Hepatocyte (in vitro differentiated cells): ENCODE results near the gene DPY30. TPM values are rescaled to one million over a fixed set of nuclear protein-coding genes. Genes with fewer than 3 reads are reported as not detected.
A peak's percentile ranks its signal among the peaks of the same experiment; 100 is the strongest.

ENCODE experiments used
- DNase-seq: peaks from one replicate; pipeline ENCODE4 v3.0.0-alpha.2; 2016; ENCODE audit warnings: low spot score
- H2AFZ ChIP-seq: fragments of 200-600 bp; sonication (generic); 2 replicates; pipeline ENCODE4 v1.6.0; 2016; ENCODE audit warnings: antibody characterized with exemption, mild to moderate bottlenecking
- H3K27ac ChIP-seq: fragments of 200-600 bp; sonication (generic); 2 replicates; pipeline ENCODE4 v1.5.1; 2016; ENCODE audit warnings: mild to moderate bottlenecking
- H3K27me3 ChIP-seq: fragments of 200-600 bp; sonication (generic); 2 replicates; pipeline ENCODE4 v1.6.1; 2016
- H3K36me3 ChIP-seq: fragments of 200-600 bp; sonication (generic); replicated peaks from 2 replicates; pipeline ENCODE4 v1.5.1; 2016; ENCODE audit warnings: low read depth; ENCODE audit not compliant: insufficient read depth
- H3K4me1 ChIP-seq: fragments of 200-600 bp; sonication (generic); 2 replicates; pipeline ENCODE4 v1.5.1; 2016; ENCODE audit warnings: mild to moderate bottlenecking, moderate library complexity; ENCODE audit not compliant: insufficient read depth
- H3K4me2 ChIP-seq: fragments of 200-600 bp; sonication (generic); 2 replicates; pipeline ENCODE4 v1.6.0; 2016
- H3K4me3 ChIP-seq: fragments of 200-600 bp; sonication (generic); 2 replicates; pipeline ENCODE4 v1.5.1; 2016; ENCODE audit warnings: mild to moderate bottlenecking
- H3K79me2 ChIP-seq: fragments of 200-600 bp; sonication (generic); 2 replicates; pipeline ENCODE4 v1.6.0; 2017; ENCODE audit warnings: mild to moderate bottlenecking
- H3K9me2 ChIP-seq: fragments of 200-600 bp; sonication (generic); replicated peaks from 2 replicates; pipeline ENCODE4 v1.6.0; 2017; ENCODE audit warnings: mild to moderate bottlenecking; ENCODE audit not compliant: insufficient read depth
- H3K9me3 ChIP-seq: fragments of 200-600 bp; sonication (generic); 2 replicates; pipeline ENCODE4 v1.5.1; 2016; ENCODE audit warnings: low read depth, mild to moderate bottlenecking
- H4K20me1 ChIP-seq: fragments of 200-600 bp; sonication (generic); 2 replicates; pipeline ENCODE4 v1.6.0; 2016; ENCODE audit warnings: mild to moderate bottlenecking; ENCODE audit not compliant: insufficient read depth, poor library complexity, severe bottlenecking
- EZH2 ChIP-seq: fragments of 200-600 bp; sonication (generic); IDR thresholded peaks from 2 replicates; pipeline ENCODE4 v1.6.1; 2016; ENCODE audit warnings: antibody characterized with exemption, mild to moderate bottlenecking, borderline replicate concordance
- EZH2phosphoT487 ChIP-seq: fragments of 200-600 bp; sonication (generic); IDR thresholded peaks from one replicate; pipeline ENCODE4 v1.6.1; 2018; ENCODE audit warnings: antibody characterized with exemption, mild to moderate bottlenecking, low read depth, moderate library complexity; ENCODE audit not compliant: unreplicated experiment, severe bottlenecking
- WGBS: methylation state at CpG from one replicate; pipeline ENCODE4 v1.1.6; 2016; ENCODE audit warnings: low lambda C conversion rate; ENCODE audit errors: missing lambda C conversion rate; 5-methylcytosine and 5-hydroxymethylcytosine counted together
- polyA plus RNA-seq: library from polyadenylated mRNA; unstranded; fragments of >200 nt; fragmentation: Nextera tagmentation; extraction: Ambion mirVana; gene quantifications from 2 replicates; pipeline ENCODE4 v1.2.1, GENCODE V29; 2016
- total RNA-seq: library from RNA; depleted of rRNA; stranded (reverse); fragments of >200 nt; gene quantifications from 2 replicates; pipeline ENCODE4 v1.2.3, GENCODE V29; 2014
- TF ChIP-seq, protein P1 (sequence below): fragments of 200-600 bp; sonication (generic); IDR thresholded peaks from 2 replicates; pipeline ENCODE4 v1.5.1; 2016; ENCODE audit warnings: antibody characterized with exemption, mild to moderate bottlenecking; ENCODE audit not compliant: poor library complexity

DPY30 gene
- total and polyA plus RNA-seq, 2 experiments from 2014 or later: 108 to 117 TPM

DNA sequence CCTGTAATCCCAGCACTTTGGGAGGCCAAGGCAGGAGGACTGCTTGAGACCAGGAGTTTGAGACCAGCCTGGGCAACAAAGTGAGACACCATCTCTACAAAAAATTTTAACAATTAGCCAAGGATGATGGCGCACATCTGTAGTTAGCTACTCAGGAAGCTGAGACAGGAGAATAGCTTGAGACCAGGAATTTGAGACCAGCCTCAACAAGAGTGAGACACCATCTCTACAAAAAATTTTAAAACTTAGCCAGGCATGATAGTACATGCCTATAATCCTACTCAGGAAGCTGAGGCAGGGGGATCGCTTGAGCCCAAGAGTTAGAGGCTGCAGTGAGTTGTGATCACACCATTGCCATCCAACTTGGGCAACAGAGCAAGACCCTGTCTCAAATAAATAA lies 35.8 kb downstream of the DPY30 start:
- Histone ChIP-seq H3K36me3 (no peaks in the 10 kb centered on the region), H3K4me1 (peaks cover 20% of the 10 kb centered on the region), H3K27ac (no peak overlapping the region), H3K4me2 (no peak overlapping the region), H3K79me2 (peaks cover 100% of the 10 kb centered on the region), H3K27me3 (no peaks in the 10 kb centered on the region), H4K20me1 (peaks cover 63% of the 10 kb centered on the region), H3K9me2 (no peaks in the 10 kb centered on the region), H2AFZ (no peak overlapping the region), H3K4me3 (no peak overlapping the region), H3K9me3 (no peaks in the 10 kb centered on the region)
- DNase-seq: no peak
- TF ChIP-seq EZH2 (no peak), EZH2phosphoT487 (no peak)
- TF ChIP-seq, protein P1, sequence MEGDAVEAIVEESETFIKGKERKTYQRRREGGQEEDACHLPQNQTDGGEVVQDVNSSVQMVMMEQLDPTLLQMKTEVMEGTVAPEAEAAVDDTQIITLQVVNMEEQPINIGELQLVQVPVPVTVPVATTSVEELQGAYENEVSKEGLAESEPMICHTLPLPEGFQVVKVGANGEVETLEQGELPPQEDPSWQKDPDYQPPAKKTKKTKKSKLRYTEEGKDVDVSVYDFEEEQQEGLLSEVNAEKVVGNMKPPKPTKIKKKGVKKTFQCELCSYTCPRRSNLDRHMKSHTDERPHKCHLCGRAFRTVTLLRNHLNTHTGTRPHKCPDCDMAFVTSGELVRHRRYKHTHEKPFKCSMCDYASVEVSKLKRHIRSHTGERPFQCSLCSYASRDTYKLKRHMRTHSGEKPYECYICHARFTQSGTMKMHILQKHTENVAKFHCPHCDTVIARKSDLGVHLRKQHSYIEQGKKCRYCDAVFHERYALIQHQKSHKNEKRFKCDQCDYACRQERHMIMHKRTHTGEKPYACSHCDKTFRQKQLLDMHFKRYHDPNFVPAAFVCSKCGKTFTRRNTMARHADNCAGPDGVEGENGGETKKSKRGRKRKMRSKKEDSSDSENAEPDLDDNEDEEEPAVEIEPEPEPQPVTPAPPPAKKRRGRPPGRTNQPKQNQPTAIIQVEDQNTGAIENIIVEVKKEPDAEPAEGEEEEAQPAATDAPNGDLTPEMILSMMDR: no peak
- 96% methylated on average over 2 of the region's 2 CpGs for WGBS

DNA sequence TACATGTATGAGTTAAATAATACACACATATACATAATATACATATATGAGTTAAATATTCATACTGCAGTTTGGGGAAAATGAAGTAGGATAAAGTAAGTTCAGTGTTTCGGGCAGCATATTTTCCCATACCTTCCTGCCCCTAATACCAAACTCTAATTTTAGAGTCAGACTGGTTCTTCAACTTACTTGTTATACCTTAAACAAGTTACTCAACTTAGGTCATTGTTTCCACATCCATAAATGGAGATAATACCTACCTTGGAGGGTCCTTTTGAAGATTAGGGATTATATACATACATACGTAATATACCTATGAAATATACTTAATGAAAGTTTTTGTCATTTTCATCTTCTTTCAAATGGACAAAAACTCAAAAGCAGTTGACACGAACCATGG lies 37.2 kb downstream of the DPY30 start:
- peaks cover 61% of the 10 kb centered on the region for H4K20me1 ChIP-seq
- no peak overlapping the region for H3K4me3 ChIP-seq
- H3K36me3 ChIP-seq: no peaks in the 10 kb centered on the region
- DNase-seq: no peak
- H3K79me2 ChIP-seq: peaks cover 100% of the 10 kb centered on the region
- H3K4me2 ChIP-seq: peak overlapping the region; percentile 15
- H3K27me3 ChIP-seq: no peaks in the 10 kb centered on the region
- H3K9me2 ChIP-seq: no peaks in the 10 kb centered on the region
- TF ChIP-seq EZH2 (no peak), EZH2phosphoT487 (no peak)
- TF ChIP-seq, protein P1: no peak
- H3K4me1 ChIP-seq: peaks cover 7% of the 10 kb centered on the region
- H3K27ac ChIP-seq: peak overlapping the region; percentile 9
- no peak overlapping the region for H2AFZ ChIP-seq
- no peaks in the 10 kb centered on the region for H3K9me3 ChIP-seq
- 85% methylated on average over 3 of the region's 3 CpGs for WGBS

DNA sequence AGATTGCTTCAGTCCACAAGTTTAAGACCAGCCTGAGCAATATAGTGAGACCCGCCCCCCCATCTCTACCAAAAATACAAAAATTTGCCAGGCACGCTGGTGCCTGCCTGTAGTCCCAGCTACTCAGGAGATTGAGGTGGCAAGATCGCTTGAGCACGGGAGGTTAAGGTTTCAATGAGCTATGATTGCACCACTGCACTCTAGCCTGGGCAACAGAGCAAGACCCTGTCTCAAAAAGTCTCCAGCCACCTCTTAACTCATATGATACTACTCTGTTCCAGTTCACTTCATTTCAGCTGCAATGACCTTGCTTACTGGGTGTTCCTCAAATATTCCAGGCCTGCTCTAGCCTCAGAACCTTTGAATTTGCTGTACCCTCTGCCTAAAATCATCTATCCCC lies 40.2 kb downstream of the DPY30 start:
- Histone ChIP-seq H2AFZ (no peak overlapping the region), H3K79me2 (peaks cover 100% of the 10 kb centered on the region), H3K9me3 (no peaks in the 10 kb centered on the region), H3K9me2 (no peaks in the 10 kb centered on the region), H3K4me2 (no peak overlapping the region), H3K27ac (no peak overlapping the region), H3K4me1 (no peaks in the 10 kb centered on the region), H3K4me3 (no peak overlapping the region), H3K36me3 (no peaks in the 10 kb centered on the region), H4K20me1 (peaks cover 51% of the 10 kb centered on the region), H3K27me3 (no peaks in the 10 kb centered on the region)
- TF ChIP-seq, protein P1: no peak
- TF ChIP-seq EZH2phosphoT487: no peak
- TF ChIP-seq EZH2: no peak
- 96% methylated on average over 4 of the region's 4 CpGs for WGBS
- no peak for DNase-seq
